HepG2 (cell line): ENCODE data around the gene PIGO. TPM values are rescaled to one million over a fixed set of nuclear protein-coding genes. Genes with fewer than 3 reads are reported as not detected.

Source experiments
- CREM ChIP-seq, 2 experiments: sonication (generic) in 1 of 2; formaldehyde crosslinking in 1 of 2; IDR thresholded peaks; 2 replicates each; pipeline versions ENCODE4 v1.4.0 to v1.6.1; 2016 to 2020; ENCODE audit warnings: antibody characterized with exemption in 1 of 2, mild to moderate bottlenecking in 1 of 2, missing genetic modification reagents in 1 of 2
- KMT2A ChIP-seq: sonication (generic); formaldehyde crosslinking; IDR thresholded peaks from 2 replicates; pipeline ENCODE4 v1.4.0; 2020; ENCODE audit warnings: missing genetic modification reagents
- MNT ChIP-seq: fragments of 450-650 bp; IDR thresholded peaks from 2 replicates; pipeline ENCODE4 v1.6.1; 2016
- PAX8 ChIP-seq: sonication (generic); formaldehyde crosslinking; IDR thresholded peaks from 2 replicates; pipeline ENCODE4 v1.8.0; 2022; ENCODE audit warnings: mild to moderate bottlenecking, missing genetic modification reagents, borderline replicate concordance
- RXRB ChIP-seq: IDR thresholded peaks from 2 replicates; pipeline ENCODE4 v1.6.1; 2016; ENCODE audit warnings: borderline replicate concordance, missing genetic modification reagents, missing compliant biosample characterization
- TARDBP ChIP-seq: sonication (generic); formaldehyde crosslinking; IDR thresholded peaks from 2 replicates; pipeline ENCODE4 v1.8.0; 2022; ENCODE audit warnings: mild to moderate bottlenecking, missing genetic modification reagents
- THAP9 ChIP-seq: sonication (generic); formaldehyde crosslinking; IDR thresholded peaks from 2 replicates; pipeline ENCODE4; 2020; ENCODE audit warnings: missing genetic modification reagents, mild to moderate bottlenecking, borderline replicate concordance
- USF2 ChIP-seq, 2 experiments: sonication (generic) in 1 of 2; formaldehyde crosslinking in 1 of 2; IDR thresholded peaks; 2 replicates each; pipeline versions ENCODE4 v1.5.1 to v1.6.1; 2011 to 2020; ENCODE audit warnings: borderline replicate concordance in 1 of 2, low read depth in 1 of 2, low read length in 1 of 2, mild to moderate bottlenecking in 1 of 2, missing genetic modification reagents in 1 of 2, moderate library complexity in 1 of 2
- YEATS2 ChIP-seq: sonication (generic); formaldehyde crosslinking; IDR thresholded peaks from 2 replicates; pipeline ENCODE4 v1.4.0; 2020; ENCODE audit warnings: missing genetic modification reagents, borderline replicate concordance
- ZNF317 ChIP-seq: sonication (generic); formaldehyde crosslinking; IDR thresholded peaks from 2 replicates; pipeline ENCODE4 v1.5.0; 2020; ENCODE audit warnings: mild to moderate bottlenecking, missing genetic modification reagents
- ZNF350 ChIP-seq: sonication (generic); formaldehyde crosslinking; IDR thresholded peaks from 2 replicates; pipeline ENCODE4 v1.4.0; 2020; ENCODE audit warnings: mild to moderate bottlenecking, low read depth, missing genetic modification reagents, borderline replicate concordance
- ZNF749 ChIP-seq: sonication (generic); formaldehyde crosslinking; IDR thresholded peaks from 2 replicates; pipeline ENCODE4 v1.8.0; 2022; ENCODE audit warnings: mild to moderate bottlenecking, missing genetic modification reagents, moderate library complexity, borderline replicate concordance
- polyA plus RNA-seq, 8 experiments: library from polyadenylated mRNA; depleted of rRNA in 3 of 8; stranded (reverse) in 7 of 8; unstranded in 1 of 8; fragments of >200 nt; fragmentation: Illumina TruSeq in 4 of 8; extraction: Trizol in 4 of 8; gene quantifications; 2 replicates each; pipeline versions ENCODE4 v1.2.1 to v1.2.3, GENCODE V29; 2011 to 2016; ENCODE audit warnings: low read depth in 4 of 8, missing spikeins in 1 of 8, mixed read lengths in 1 of 8; ENCODE audit not compliant: insufficient read depth in 1 of 8
- total RNA-seq, 5 experiments: library from RNA; depleted of rRNA; stranded (reverse); fragments of >200 nt; fragmentation: Illumina TruSeq; extraction: Trizol; gene quantifications; 2 replicates each; pipeline ENCODE4 v1.2.3, GENCODE V29; 2016; ENCODE audit warnings: low read depth in 1 of 5
- TF ChIP-seq, protein P1 (sequence below): sonication (generic); formaldehyde crosslinking; IDR thresholded peaks from 2 replicates; pipeline ENCODE4 v1.4.0; 2020; ENCODE audit warnings: missing genetic modification reagents

The PIGO gene
- total and polyA plus RNA-seq, 2 of the 13 experiments (the other 11 are each of a cell fraction or from before 2014, with no cell fraction given), result 20.5 to 26.2 TPM

DNA sequence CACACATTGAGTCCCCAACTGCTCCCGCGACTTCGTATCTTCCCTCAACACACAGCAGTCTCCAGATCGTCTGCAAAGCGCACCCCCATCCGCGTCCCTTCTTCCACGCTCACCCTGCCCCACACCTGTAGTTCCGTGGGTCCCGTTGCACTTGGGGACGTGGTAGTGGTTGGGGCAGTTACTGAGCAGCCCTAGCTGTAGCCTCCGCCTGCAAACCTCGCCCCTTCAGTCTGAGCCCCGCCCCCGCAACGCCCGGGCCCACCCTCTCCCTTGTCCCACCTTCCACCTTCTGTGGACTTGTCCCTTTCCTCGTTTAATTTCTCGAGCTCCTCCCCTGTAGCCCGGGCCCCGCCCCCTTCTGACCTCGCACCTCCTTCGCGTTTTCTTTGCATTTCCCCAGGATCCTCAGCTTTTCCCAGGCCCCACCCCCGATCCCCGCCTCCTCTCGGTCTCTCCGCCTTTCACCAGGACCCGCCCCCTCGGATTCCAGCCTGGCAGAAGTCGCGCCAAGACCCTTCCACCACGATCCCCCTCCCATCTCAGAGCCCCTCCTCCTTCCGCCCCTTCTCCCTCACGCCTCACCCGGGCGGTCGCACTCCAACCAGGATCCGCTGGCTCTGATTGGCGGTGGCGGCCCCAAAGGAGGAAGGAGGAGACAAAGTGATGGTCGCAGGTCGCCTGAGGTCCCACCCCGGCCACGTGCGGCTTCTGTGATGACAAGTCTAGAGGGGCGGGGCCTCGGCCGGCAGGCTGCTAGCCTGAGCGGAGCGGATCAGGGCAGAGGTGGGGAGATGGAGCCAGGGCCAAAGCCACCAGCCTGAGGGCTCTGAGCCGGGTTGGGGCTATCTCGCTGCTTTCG is 19.5 kb upstream of the PIGO start, which contains the start of gene ATOSB (continued):
- TF ChIP-seq MNT (peak; percentile 93), PAX8 (CRISPR knock-in tag) (0 out of 2 replicates have a peak, but pooled peaks have one; percentile 9), CREM (IDR thresholded peaks at IDR 0.05) (no peak), CREM (CRISPR knock-in tag; IDR thresholded peaks at IDR 0.05) (no peak), YEATS2 (CRISPR knock-in tag) (no peak), THAP9 (CRISPR knock-in tag) (peak; percentile 57), USF2 (IDR thresholded peaks at IDR 0.05; ENCODE audit: low read depth, low read length) (peak; percentile 51; the same call in 1 of the 2 replicates), USF2 (CRISPR knock-in tag; IDR thresholded peaks at IDR 0.05; ENCODE audit: borderline replicate concordance) (peak; percentile 79; the same call in 1 of the 2 replicates), RXRB (peak; percentile 23; the same call in 1 of the 2 replicates), TARDBP (CRISPR knock-in tag) (peak; percentile 70; the same call in 1 of the 2 replicates), KMT2A (CRISPR knock-in tag) (no peak), ZNF350 (peak; percentile 47; the same call in 1 of the 2 replicates), ZNF317 (CRISPR knock-in tag) (0 out of 2 replicates have a peak, but pooled peaks have one; percentile 5), ZNF749 (CRISPR knock-in tag) (no peak)
- TF ChIP-seq, protein P1, sequence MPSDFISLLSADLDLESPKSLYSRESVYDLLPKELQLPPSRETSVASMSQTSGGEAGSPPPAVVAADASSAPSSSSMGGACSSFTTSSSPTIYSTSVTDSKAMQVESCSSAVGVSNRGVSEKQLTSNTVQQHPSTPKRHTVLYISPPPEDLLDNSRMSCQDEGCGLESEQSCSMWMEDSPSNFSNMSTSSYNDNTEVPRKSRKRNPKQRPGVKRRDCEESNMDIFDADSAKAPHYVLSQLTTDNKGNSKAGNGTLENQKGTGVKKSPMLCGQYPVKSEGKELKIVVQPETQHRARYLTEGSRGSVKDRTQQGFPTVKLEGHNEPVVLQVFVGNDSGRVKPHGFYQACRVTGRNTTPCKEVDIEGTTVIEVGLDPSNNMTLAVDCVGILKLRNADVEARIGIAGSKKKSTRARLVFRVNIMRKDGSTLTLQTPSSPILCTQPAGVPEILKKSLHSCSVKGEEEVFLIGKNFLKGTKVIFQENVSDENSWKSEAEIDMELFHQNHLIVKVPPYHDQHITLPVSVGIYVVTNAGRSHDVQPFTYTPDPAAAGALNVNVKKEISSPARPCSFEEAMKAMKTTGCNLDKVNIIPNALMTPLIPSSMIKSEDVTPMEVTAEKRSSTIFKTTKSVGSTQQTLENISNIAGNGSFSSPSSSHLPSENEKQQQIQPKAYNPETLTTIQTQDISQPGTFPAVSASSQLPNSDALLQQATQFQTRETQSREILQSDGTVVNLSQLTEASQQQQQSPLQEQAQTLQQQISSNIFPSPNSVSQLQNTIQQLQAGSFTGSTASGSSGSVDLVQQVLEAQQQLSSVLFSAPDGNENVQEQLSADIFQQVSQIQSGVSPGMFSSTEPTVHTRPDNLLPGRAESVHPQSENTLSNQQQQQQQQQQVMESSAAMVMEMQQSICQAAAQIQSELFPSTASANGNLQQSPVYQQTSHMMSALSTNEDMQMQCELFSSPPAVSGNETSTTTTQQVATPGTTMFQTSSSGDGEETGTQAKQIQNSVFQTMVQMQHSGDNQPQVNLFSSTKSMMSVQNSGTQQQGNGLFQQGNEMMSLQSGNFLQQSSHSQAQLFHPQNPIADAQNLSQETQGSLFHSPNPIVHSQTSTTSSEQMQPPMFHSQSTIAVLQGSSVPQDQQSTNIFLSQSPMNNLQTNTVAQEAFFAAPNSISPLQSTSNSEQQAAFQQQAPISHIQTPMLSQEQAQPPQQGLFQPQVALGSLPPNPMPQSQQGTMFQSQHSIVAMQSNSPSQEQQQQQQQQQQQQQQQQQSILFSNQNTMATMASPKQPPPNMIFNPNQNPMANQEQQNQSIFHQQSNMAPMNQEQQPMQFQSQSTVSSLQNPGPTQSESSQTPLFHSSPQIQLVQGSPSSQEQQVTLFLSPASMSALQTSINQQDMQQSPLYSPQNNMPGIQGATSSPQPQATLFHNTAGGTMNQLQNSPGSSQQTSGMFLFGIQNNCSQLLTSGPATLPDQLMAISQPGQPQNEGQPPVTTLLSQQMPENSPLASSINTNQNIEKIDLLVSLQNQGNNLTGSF (CRISPR knock-in tag), result no peak
